Measurements from ENCODE around the gene CNTFR.
"Not testable (repeated sequence)": the region's sequence is repeated elsewhere in the genome, so short reads cannot be mapped to it uniquely, and the experiment has no call there.

CNTFR gene

GRCh38 chr9:34536685-34537084 lies 52.8 kb downstream of the CNTFR start:
- ATAC-seq (ENCODE audit: low read depth) (no peak), DNase-seq (ENCODE audit: low spot score in 2 of 2) (no peak)
- Mint-ChIP-seq H3K4me3 (no peak overlapping the region), H3K9me3 (no peaks in the 10 kb centered on the region), H3K4me1 (no peaks in the 10 kb centered on the region), H3K36me3 (no peaks in the 10 kb centered on the region), H3K27ac (no peak overlapping the region), H3K27me3 (peaks cover 24% of the 10 kb centered on the region)

GRCh38 chr9:34532041-34532440 lies 57.5 kb downstream of the CNTFR start:
- not testable (repeated sequence) for H3K27ac Mint-ChIP-seq; H3K9me3 Mint-ChIP-seq; DNase-seq (ENCODE audit: low spot score in 2 of 2); H3K36me3 Mint-ChIP-seq; H3K4me1 Mint-ChIP-seq; H3K4me3 Mint-ChIP-seq; ATAC-seq (ENCODE audit: low read depth)
- H3K27me3 Mint-ChIP-seq = peaks cover 20% of the 10 kb centered on the region

GRCh38 chr9:34526026-34526425 lies 63.5 kb downstream of the CNTFR start:
- ATAC-seq (ENCODE audit: low read depth) = no peak
- Mint-ChIP-seq H3K9me3 (no peaks in the 10 kb centered on the region), H3K27ac (no peak overlapping the region), H3K4me1 (peaks cover 4% of the 10 kb centered on the region), H3K36me3 (no peaks in the 10 kb centered on the region), H3K4me3 (no peak overlapping the region), H3K27me3 (peaks cover 14% of the 10 kb centered on the region)
- no peak for DNase-seq (ENCODE audit: low spot score in 2 of 2)

- H3K4me1 Mint-ChIP-seq = peaks cover 4% of the 10 kb centered on the region
- H3K27me3 Mint-ChIP-seq = peaks cover 11% of the 10 kb centered on the region
- H3K4me3 Mint-ChIP-seq = no peak overlapping the region
- H3K36me3 Mint-ChIP-seq = no peaks in the 10 kb centered on the region
- no peak for DNase-seq (ENCODE audit: low spot score in 2 of 2)
- no peak for ATAC-seq (ENCODE audit: low read depth)
- H3K27ac Mint-ChIP-seq = no peak overlapping the region
- no peaks in the 10 kb centered on the region for H3K9me3 Mint-ChIP-seq
Observed at GRCh38 chr9:34524349-34524748, 65.2 kb downstream of the CNTFR start.

- Mint-ChIP-seq H3K9me3 (no peaks in the 10 kb centered on the region), H3K4me3 (peak within 1 kb of the TSS; percentile 61), H3K36me3 (no peaks in the 10 kb centered on the region), H3K4me1 (peaks cover 4% of the 10 kb centered on the region), H3K27ac (no peak within 1 kb of the TSS), H3K27me3 (peaks cover 11% of the 10 kb centered on the region)
- DNase-seq (ENCODE audit: low spot score in 2 of 2) (peak; percentile 93 to 97), ATAC-seq (ENCODE audit: low read depth) (peak; percentile 95)
Observed at GRCh38 chr9:34522971-34523797, 66.3 kb downstream of the CNTFR start, which contains the start of gene ENHO. Gene ENHO (minus strand): TSS chr9:34522990. CDS start chr9:34521695, 1,295 bp downstream.

- ATAC-seq (ENCODE audit: low read depth) = no peak
Observed at GRCh38 chr9:34522091-34522887, 67.2 kb downstream of the CNTFR start.

GRCh38 chr9:34521406-34522045 lies 68.0 kb downstream of the CNTFR start:
- no peak for DNase-seq (ENCODE audit: low spot score in 2 of 2)
- no peak overlapping the region for H3K4me3 Mint-ChIP-seq
- H3K9me3 Mint-ChIP-seq = no peaks in the 10 kb centered on the region
- H3K4me1 Mint-ChIP-seq = peaks cover 4% of the 10 kb centered on the region
- H3K36me3 Mint-ChIP-seq = no peaks in the 10 kb centered on the region
- H3K27me3 Mint-ChIP-seq = peaks cover 11% of the 10 kb centered on the region
- no peak for ATAC-seq (ENCODE audit: low read depth)
- H3K27ac Mint-ChIP-seq = no peak overlapping the region

More at GRCh38 chr9:34522091-34522887, 67.2 kb downstream of the CNTFR start:
- Mint-ChIP-seq H3K4me3 (peak overlapping the region; percentile 61), H3K27me3 (peaks cover 11% of the 10 kb centered on the region), H3K36me3 (no peaks in the 10 kb centered on the region), H3K4me1 (peaks cover 4% of the 10 kb centered on the region), H3K27ac (no peak overlapping the region), H3K9me3 (no peaks in the 10 kb centered on the region)
- DNase-seq (ENCODE audit: low spot score in 2 of 2) = peak in 1 of 2 donors; percentile 34

GRCh38 chr9:34520505-34521385 lies 68.8 kb downstream of the CNTFR start:
- ATAC-seq (ENCODE audit: low read depth) (no peak), DNase-seq (ENCODE audit: low spot score in 2 of 2) (no peak)
- Mint-ChIP-seq H3K27me3 (peaks cover 8% of the 10 kb centered on the region), H3K36me3 (no peaks in the 10 kb centered on the region), H3K4me3 (no peak overlapping the region), H3K4me1 (peaks cover 4% of the 10 kb centered on the region), H3K27ac (no peak overlapping the region), H3K9me3 (no peaks in the 10 kb centered on the region)

- peaks cover 4% of the 10 kb centered on the region for H3K4me1 Mint-ChIP-seq
- no peak overlapping the region for H3K4me3 Mint-ChIP-seq
Observed at GRCh38 chr9:34520096-34520495, 69.4 kb downstream of the CNTFR start.

GRCh38 chr9:34519321-34520020 lies 70.1 kb downstream of the CNTFR start:
- Mint-ChIP-seq H3K27me3 (peaks cover 9% of the 10 kb centered on the region), H3K27ac (no peak overlapping the region), H3K4me3 (no peak overlapping the region), H3K4me1 (peaks cover 4% of the 10 kb centered on the region), H3K9me3 (no peaks in the 10 kb centered on the region), H3K36me3 (no peaks in the 10 kb centered on the region)
- DNase-seq (ENCODE audit: low spot score in 2 of 2) (no peak), ATAC-seq (ENCODE audit: low read depth) (no peak)

More at GRCh38 chr9:34520096-34520495, 69.4 kb downstream of the CNTFR start:
- Mint-ChIP-seq H3K9me3 (no peaks in the 10 kb centered on the region), H3K27me3 (peaks cover 5% of the 10 kb centered on the region), H3K36me3 (no peaks in the 10 kb centered on the region), H3K27ac (no peak overlapping the region)
- DNase-seq (ENCODE audit: low spot score in 2 of 2) (no peak), ATAC-seq (ENCODE audit: low read depth) (no peak)

GRCh38 chr9:34518896-34519295 lies 70.6 kb downstream of the CNTFR start:
- Mint-ChIP-seq H3K27ac (no peak overlapping the region), H3K4me1 (peaks cover 4% of the 10 kb centered on the region), H3K4me3 (no peak overlapping the region), H3K27me3 (peaks cover 9% of the 10 kb centered on the region), H3K9me3 (no peaks in the 10 kb centered on the region), H3K36me3 (no peaks in the 10 kb centered on the region)
- DNase-seq (ENCODE audit: low spot score in 2 of 2) = no peak
- ATAC-seq (ENCODE audit: low read depth) = no peak

- H3K36me3 Mint-ChIP-seq = no peaks in the 10 kb centered on the region
- no peak overlapping the region for H3K4me3 Mint-ChIP-seq
- no peak overlapping the region for H3K27ac Mint-ChIP-seq
- DNase-seq (ENCODE audit: low spot score in 2 of 2) (no peak), ATAC-seq (ENCODE audit: low read depth) (no peak)
- peaks cover 4% of the 10 kb centered on the region for H3K4me1 Mint-ChIP-seq
- peaks cover 9% of the 10 kb centered on the region for H3K27me3 Mint-ChIP-seq
- no peaks in the 10 kb centered on the region for H3K9me3 Mint-ChIP-seq
Observed at GRCh38 chr9:34518110-34518616, 71.4 kb downstream of the CNTFR start.

GRCh38 chr9:34517185-34517584 lies 72.3 kb downstream of the CNTFR start:
- DNase-seq (ENCODE audit: low spot score in 2 of 2) (no peak), ATAC-seq (ENCODE audit: low read depth) (no peak)
- Mint-ChIP-seq H3K9me3 (no peaks in the 10 kb centered on the region), H3K27ac (no peak overlapping the region), H3K4me1 (no peaks in the 10 kb centered on the region), H3K36me3 (no peaks in the 10 kb centered on the region), H3K4me3 (no peak overlapping the region), H3K27me3 (peaks cover 6% of the 10 kb centered on the region)

All from memory B cell (primary cell).